IMR-90 (cell line): ENCODE measurements around the gene HEPACAM. TPM values are rescaled to one million over a fixed set of nuclear protein-coding genes. Genes with fewer than 3 reads are reported as not detected.

Experiments
- ATAC-seq: fragments of 200-7000 bp; cut with Tn5 transposase; 2 replicates; pipeline ENCODE4 v1.9.1; 2020; ENCODE audit warnings: low read depth, mild to moderate bottlenecking, moderate library complexity
- BruUV-seq: library from RNA; stranded (reverse); fragments of 400-500 nt; replicated peaks from 2 replicates; lab custom pipeline; 2021; lab: Mats Ljungman, UMichigan
- CTCF ChIA-PET: fragments of 300-600 bp; formaldehyde crosslinking; extraction: SDS; loops from one replicate; lab custom pipeline; 2021; ENCODE audit warnings: antibody characterized with exemption; lab: Yijun Ruan, JAX
- POLR2A ChIA-PET: fragments of 300-600 bp; sonication (Branson Sonifier 250); formaldehyde crosslinking; loops from one replicate; lab custom pipeline; 2022; ENCODE audit warnings: antibody characterized with exemption; ENCODE audit not compliant: unreplicated experiment; lab: Charles Lee
- DNase-seq: peaks from one replicate; pipeline ENCODE4 v3.0.0; 2013
- H2AFZ ChIP-seq: replicated peaks from 2 replicates; pipeline ENCODE3; 2013; ENCODE audit warnings: low read length, mild to moderate bottlenecking; ENCODE audit not compliant: poor library complexity
- H2AK5ac ChIP-seq: 2 replicates; pipeline ENCODE4 v1.6.1; 2013; ENCODE audit warnings: low read depth, low read length, inconsistent platforms
- H2AK9ac ChIP-seq: replicated peaks from 2 replicates; pipeline ENCODE3; 2013; ENCODE audit warnings: mild to moderate bottlenecking, low read depth, low read length, moderate library complexity; ENCODE audit not compliant: poor library complexity
- H2BK120ac ChIP-seq: 2 replicates; pipeline ENCODE4 v1.6.1; 2013; ENCODE audit warnings: low read depth, low read length, inconsistent platforms
- H2BK15ac ChIP-seq: 3 replicates; pipeline ENCODE4 v1.6.1; 2013; ENCODE audit warnings: low read depth, low read length, inconsistent platforms
- H2BK20ac ChIP-seq: 2 replicates; pipeline ENCODE4 v1.6.1; 2013; ENCODE audit warnings: low read depth, mild to moderate bottlenecking, inconsistent platforms, low read length, moderate library complexity
- H2BK5ac ChIP-seq: 2 replicates; pipeline ENCODE4 v1.6.1; 2013; ENCODE audit warnings: mild to moderate bottlenecking, low read depth, low read length, inconsistent platforms; ENCODE audit not compliant: poor library complexity, severe bottlenecking
- H3K14ac ChIP-seq: replicated peaks from 2 replicates; pipeline ENCODE4 v1.6.1; 2013; ENCODE audit warnings: low read depth, low read length, inconsistent platforms
- H3K18ac ChIP-seq: 2 replicates; pipeline ENCODE4 v1.6.1; 2013; ENCODE audit warnings: low read depth, low read length, control low read depth
- H3K23ac ChIP-seq: 2 replicates; pipeline ENCODE4 v1.6.1; 2013; ENCODE audit warnings: low read depth, low read length, inconsistent platforms
- H3K27ac ChIP-seq: 2 replicates; pipeline ENCODE4 v1.5.1; 2013; ENCODE audit warnings: mild to moderate bottlenecking, control low read depth, low read length; ENCODE audit not compliant: insufficient read depth
- H3K27me3 ChIP-seq: 2 replicates; pipeline ENCODE4 v1.6.1; 2013; ENCODE audit warnings: low read length; ENCODE audit not compliant: control insufficient read depth, insufficient read depth
- H3K36me3 ChIP-seq: 2 replicates; pipeline ENCODE4 v1.6.1; 2013; ENCODE audit warnings: low read length, mixed read lengths; ENCODE audit not compliant: control insufficient read depth, insufficient read depth
- H3K4ac ChIP-seq: 2 replicates; pipeline ENCODE4 v1.6.1; 2013; ENCODE audit warnings: low read depth, low read length, inconsistent platforms
- H3K4me1 ChIP-seq: 2 replicates; pipeline ENCODE4 v1.6.1; 2013; ENCODE audit warnings: low read length, mixed read lengths; ENCODE audit not compliant: control insufficient read depth, insufficient read depth
- H3K4me2 ChIP-seq: 2 replicates; pipeline ENCODE4 v1.6.1; 2013; ENCODE audit warnings: low read depth, mild to moderate bottlenecking, control low read depth, low read length, moderate library complexity
- H3K4me3 ChIP-seq: 2 replicates; pipeline ENCODE4 v1.5.1; 2013; ENCODE audit warnings: low read depth, mild to moderate bottlenecking, control low read depth, low read length, moderate library complexity; ENCODE audit not compliant: insufficient read depth
- H3K56ac ChIP-seq: 2 replicates; pipeline ENCODE4 v1.6.1; 2013; ENCODE audit warnings: low read length, inconsistent platforms; ENCODE audit not compliant: insufficient read depth; ENCODE audit errors: extremely low read depth
- H3K79me1 ChIP-seq, 2 experiments: 2 replicates each; pipeline ENCODE4 v1.6.1; 2013; ENCODE audit warnings: low read length in 2 of 2, inconsistent platforms in 1 of 2, low read depth in 1 of 2
- H3K9ac ChIP-seq: 2 replicates; pipeline ENCODE4 v1.6.1; 2013; ENCODE audit warnings: low read depth, low read length, control low read depth
- H3K9me1 ChIP-seq: 2 replicates; pipeline ENCODE4 v1.6.1; 2013; ENCODE audit warnings: low read length, inconsistent platforms; ENCODE audit not compliant: insufficient read depth
- H3K9me3 ChIP-seq: 2 replicates; pipeline ENCODE4 v1.6.1; 2013; ENCODE audit warnings: low read length; ENCODE audit not compliant: control insufficient read depth, insufficient read depth
- H4K20me1 ChIP-seq: 2 replicates; pipeline ENCODE4 v1.6.1; 2013; ENCODE audit warnings: low read length, inconsistent platforms; ENCODE audit not compliant: insufficient read depth
- H4K5ac ChIP-seq: 2 replicates; pipeline ENCODE4 v1.6.1; 2013; ENCODE audit warnings: mild to moderate bottlenecking, low read depth, low read length, control low read depth
- H4K8ac ChIP-seq, 2 experiments: 2 replicates each; pipeline ENCODE4 v1.6.1; 2013; ENCODE audit warnings: low read depth in 2 of 2, low read length in 2 of 2, control low read depth in 1 of 2, inconsistent platforms in 1 of 2
- H4K91ac ChIP-seq: 2 replicates; pipeline ENCODE4 v1.6.1; 2013; ENCODE audit warnings: low read depth, low read length, inconsistent platforms; ENCODE audit not compliant: insufficient read depth
- CEBPB ChIP-seq: IDR thresholded peaks from 2 replicates; pipeline ENCODE4 v1.6.1; 2012; ENCODE audit warnings: low read depth, low read length, improper control_type of control experiment
- CHD1 ChIP-seq: IDR thresholded peaks from 2 replicates; pipeline ENCODE4 v1.6.1; 2012; ENCODE audit warnings: low read depth, low read length, improper control_type of control experiment
- FOS ChIP-seq: fragments of 150-350 bp; IDR thresholded peaks from 2 replicates; pipeline ENCODE4 v1.6.1; 2016; ENCODE audit warnings: low read depth, low read length
- MAFK ChIP-seq: IDR thresholded peaks from 2 replicates; pipeline ENCODE4 v1.6.1; 2012; ENCODE audit warnings: low read depth, low read length, improper control_type of control experiment
- MAZ ChIP-seq: IDR thresholded peaks from 2 replicates; pipeline ENCODE4 v1.6.1; 2012; ENCODE audit warnings: low read depth, mild to moderate bottlenecking, low read length, improper control_type of control experiment, moderate library complexity, borderline replicate concordance
- NFE2L2 ChIP-seq: fragments of 150-350 bp; IDR thresholded peaks from 2 replicates; pipeline ENCODE4 v1.6.1; 2016; ENCODE audit warnings: low read depth, mild to moderate bottlenecking, low read length
- RCOR1 ChIP-seq: IDR thresholded peaks from 2 replicates; pipeline ENCODE4 v1.6.1; 2012; ENCODE audit warnings: mild to moderate bottlenecking, low read length, improper control_type of control experiment; ENCODE audit not compliant: insufficient replicate concordance
- SMC3 ChIP-seq: fragments of 150-350 bp; IDR thresholded peaks from 2 replicates; pipeline ENCODE4 v1.6.1; 2016; ENCODE audit warnings: low read depth, mild to moderate bottlenecking, antibody characterized with exemption, low read length, moderate library complexity
- WGBS, 2 experiments: methylation state at CpG; one replicate each; pipeline versions ENCODE4 v1.1.5 to v1.1.7; 2013; ENCODE audit warnings: missing lambda C conversion rate in 2 of 2; ENCODE audit not compliant: insufficient read length in 1 of 2; ENCODE audit errors: extremely low coverage in 2 of 2; 5-methylcytosine and 5-hydroxymethylcytosine counted together
- dilution Hi-C: fragments of 300-500 bp; cut with HindIII; formaldehyde crosslinking; loops from one replicate; pipeline ENCODE4 v1.14.3; 2018; ENCODE audit warnings: low sequenced_read_pairs; ENCODE audit not compliant: unreplicated experiment
- in situ Hi-C: fragments of 300-500 bp; cut with MboI; formaldehyde crosslinking; loops from 3 replicates; pipeline ENCODE4 v1.14.3; 2019; ENCODE audit warnings: low sequenced_read_pairs, inconsistent platforms, mixed read lengths
- intact Hi-C: fragments of 100-400 bp; cut with micrococcal nuclease; formaldehyde crosslinking; loops from 2 replicates; pipeline ENCODE4 v1.10.0; 2022
- polyA plus RNA-seq, 3 experiments: library from polyadenylated mRNA; depleted of rRNA; stranded (reverse); fragments of >200 nt; gene quantifications; 2 replicates each; pipeline ENCODE4 v1.2.3, GENCODE V29; 2012; ENCODE audit warnings: low replicate concordance in 1 of 3
- total RNA-seq: library from RNA; depleted of rRNA; stranded (reverse); fragments of >200 nt; gene quantifications from 2 replicates; pipeline ENCODE4 v1.2.3, GENCODE V29; 2012

The HEPACAM gene
- total and polyA plus RNA-seq, 2 of the 4 experiments (the other 2 are of a cell fraction): 0.09 to 0.18 TPM

GRCh38 chr11:124892750-124893454 lies 42.9 kb downstream of the HEPACAM start:
- DNase-seq: no peak

More at GRCh38 chr11:124892750-124893454, 42.9 kb downstream of the HEPACAM start:
- H3K14ac ChIP-seq: no peak overlapping the region
- H3K27me3 ChIP-seq: no peaks in the 10 kb centered on the region
- no peak overlapping the region for H2BK5ac ChIP-seq
- no peak overlapping the region for H3K18ac ChIP-seq
- in situ Hi-C loops (no loop called here), intact Hi-C loops (no loop called here), dilution Hi-C loops (no loop called here)
- no peak overlapping the region for H2BK120ac ChIP-seq
- no peak overlapping the region for H4K5ac ChIP-seq
- no peak overlapping the region for H3K4me2 ChIP-seq
- no peak overlapping the region for H3K27ac ChIP-seq
- H4K20me1 ChIP-seq: no peaks in the 10 kb centered on the region
- ChIA-PET CTCF (no interaction called here), POLR2A (no interaction called here)
- H4K91ac ChIP-seq: no peak overlapping the region; the same call in 1 of the 2 replicates
- H3K56ac ChIP-seq: no peak overlapping the region
- H2AFZ ChIP-seq: no peak overlapping the region
- no TSS peak for BruUV-seq
- H3K36me3 ChIP-seq: no peaks in the 10 kb centered on the region
- H2AK5ac ChIP-seq: no peak overlapping the region
- H3K23ac ChIP-seq: no peak overlapping the region
- no peaks in the 10 kb centered on the region for H3K9me3 ChIP-seq
- H3K4ac ChIP-seq: no peak overlapping the region
- WGBS, 2 experiments: 98% methylated on average over 6 of the region's 9 CpGs; no CpG with 5 or more reads in 1 of the 2 experiments
- peaks cover 0 to 3% of the 10 kb centered on the region in 2 experiments; a peak in 1 of 4 replicates for H3K79me1 ChIP-seq
- no peak overlapping the region for H3K4me3 ChIP-seq
- no peak overlapping the region for H2BK20ac ChIP-seq
- H2BK15ac ChIP-seq: no peak overlapping the region
- no peak for ATAC-seq
- no peak overlapping the region for H3K9ac ChIP-seq
- H3K9me1 ChIP-seq: peaks cover 15% of the 10 kb centered on the region
- no peak overlapping the region for H4K8ac ChIP-seq
- no peak for TF ChIP-seq RCOR1
- no peak for TF ChIP-seq CEBPB
- TF ChIP-seq FOS: no peak
- TF ChIP-seq CHD1: no peak
- no peak for TF ChIP-seq MAFK
- TF ChIP-seq SMC3: no peak
- TF ChIP-seq NFE2L2: no peak
- no peak for TF ChIP-seq MAZ
- no peak overlapping the region for H2AK9ac ChIP-seq
- H3K4me1 ChIP-seq: peaks cover 13% of the 10 kb centered on the region
